Activated T-cell treated with anti-CD3 and anti-CD28 coated beads for 48 hours (primary cell): ENCODE results near the gene ADARB2.

Experiments used
- DNase-seq: peaks from one replicate; pipeline ENCODE4 v3.0.0-alpha.2; 2020; ENCODE audit warnings: low read depth

Gene ADARB2

DNA sequence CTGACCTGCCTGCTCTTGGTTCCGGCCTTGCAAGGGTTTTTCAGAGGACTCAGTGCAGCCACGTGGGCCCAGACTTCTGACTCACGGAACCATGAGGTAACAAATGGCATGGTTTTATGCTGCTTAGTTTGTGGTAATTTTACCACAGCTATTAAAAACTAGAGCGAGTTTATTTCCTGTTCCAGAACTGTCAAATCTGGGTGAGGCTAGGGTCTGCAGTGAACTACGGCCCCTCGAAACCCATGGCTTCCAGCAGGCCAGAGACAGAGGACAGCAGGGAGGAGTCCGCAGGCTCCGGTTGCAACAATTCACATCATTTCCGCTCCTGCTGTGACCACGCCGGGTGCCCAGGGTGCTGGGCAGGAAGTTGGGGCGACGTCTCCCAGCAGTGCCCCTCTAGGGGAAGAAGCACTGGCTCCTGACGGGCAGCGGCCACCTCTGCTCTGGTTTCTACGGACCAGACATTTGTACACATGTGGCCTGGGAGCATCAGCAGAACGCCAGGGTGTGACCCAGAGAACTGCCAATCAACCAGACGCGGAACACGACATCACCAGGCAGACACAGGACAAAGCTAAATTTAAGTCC, 74.8 kb downstream of the ADARB2 start:
- DNase-seq, result no peak

DNA sequence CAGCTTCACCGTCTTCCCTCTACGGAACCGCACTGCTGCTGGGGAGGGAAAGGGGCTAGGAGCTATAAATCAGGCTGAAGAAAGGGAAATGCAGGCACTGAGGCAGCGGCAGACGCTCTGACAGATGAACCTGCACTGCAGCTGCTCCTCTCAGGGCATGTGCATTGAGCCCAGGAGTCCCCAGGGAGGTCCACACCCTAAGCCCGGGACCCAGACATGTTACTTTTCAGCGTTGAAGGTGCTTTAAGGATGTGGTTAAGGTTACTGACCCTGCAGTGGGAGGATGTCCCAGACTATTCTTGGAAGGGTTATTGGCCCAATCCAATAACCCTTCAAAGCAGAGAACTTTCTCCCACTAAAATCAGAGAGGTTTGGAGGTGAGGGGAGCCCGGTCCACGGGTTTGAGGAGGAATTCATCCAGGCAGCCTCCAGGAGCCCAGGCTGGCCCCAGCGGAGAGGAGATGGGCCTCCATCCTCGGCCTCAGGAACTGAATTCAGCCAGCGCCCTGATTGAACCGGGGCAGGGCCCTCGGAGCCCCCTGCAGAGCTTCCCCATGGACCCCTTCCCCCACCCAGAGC, 75.4 kb downstream of the ADARB2 start:
- no peak for DNase-seq

GRCh38 chr10:1661416-1661815, 75.9 kb downstream of the ADARB2 start:
- no peak for DNase-seq

GRCh38 chr10:1660815-1661214, 76.5 kb downstream of the ADARB2 start:
- DNase-seq, result no peak

DNA sequence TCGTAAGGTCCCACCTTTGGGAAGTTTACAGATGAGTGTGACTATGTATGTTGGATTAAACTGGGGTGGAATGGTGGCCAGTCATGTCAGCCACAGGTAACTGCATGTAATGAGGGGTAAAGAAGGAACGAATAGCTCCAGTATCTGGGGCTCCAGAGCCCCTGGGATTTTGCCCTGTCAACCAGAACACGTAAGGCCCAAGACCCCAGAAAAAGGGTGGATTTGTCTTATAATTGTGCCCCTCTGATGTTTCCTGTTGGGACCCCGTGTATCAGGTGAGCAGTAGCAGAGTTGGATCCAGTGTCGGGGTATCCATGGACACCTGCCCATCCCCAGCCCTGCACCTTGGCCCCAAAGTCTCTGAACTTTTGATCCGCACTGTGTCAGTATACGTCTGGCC, 76.9 kb downstream of the ADARB2 start:
- DNase-seq, result no peak

DNA sequence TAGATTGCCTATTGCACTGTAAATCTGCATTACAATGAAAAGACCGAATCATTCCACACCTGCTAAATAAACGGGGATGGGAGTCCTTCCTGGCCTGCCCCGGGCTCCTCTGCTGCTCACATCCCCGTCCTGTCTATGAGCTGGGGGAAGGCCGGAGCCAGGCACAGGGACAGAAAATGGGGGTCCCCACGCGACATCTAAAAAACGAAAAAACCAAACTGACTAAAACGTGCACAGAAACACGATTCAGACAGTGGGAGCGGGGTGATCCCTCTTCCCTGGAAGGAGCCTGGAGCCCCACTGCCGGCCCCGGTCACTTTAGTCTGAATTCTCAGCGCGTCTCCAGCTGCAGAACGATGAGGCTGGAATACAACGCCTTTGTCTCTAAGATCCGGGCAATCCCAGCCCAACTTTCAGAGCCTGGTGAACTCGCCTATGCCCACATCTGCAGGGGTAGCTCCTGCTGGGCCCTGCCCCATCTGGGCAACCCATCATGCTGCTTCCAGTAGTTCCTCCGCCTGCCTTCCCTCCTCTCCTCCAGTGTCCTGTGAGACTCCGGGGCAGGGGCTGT, 78.0 kb downstream of the ADARB2 start:
- no peak for DNase-seq

GRCh38 chr10:1658658-1659057, 78.7 kb downstream of the ADARB2 start:
- no peak for DNase-seq

DNA sequence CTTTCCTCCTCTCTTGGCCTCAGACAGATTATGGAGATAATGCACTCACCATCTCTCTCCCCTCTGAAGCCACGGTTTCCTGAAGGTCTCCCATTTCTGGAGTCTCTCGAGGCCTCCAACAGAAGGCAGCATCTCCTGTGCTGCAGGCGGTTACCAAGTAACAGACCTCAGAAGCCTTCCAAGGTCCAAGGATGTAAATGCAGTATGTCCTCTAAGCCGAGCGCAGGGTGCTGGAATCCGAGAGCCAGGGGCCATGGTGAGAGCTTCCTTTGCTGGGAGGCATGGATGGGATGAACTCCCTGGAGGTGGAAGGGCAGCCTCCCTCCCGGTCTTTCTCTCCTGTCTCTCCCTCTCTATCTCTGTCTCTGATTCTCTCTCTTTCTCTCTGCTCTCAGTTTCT, 79.8 kb downstream of the ADARB2 start:
- DNase-seq, result no peak

- DNase-seq, result no peak
These were observed 82.0 kb downstream of the ADARB2 start for GRCh38 chr10:1655367-1655766.

GRCh38 chr10:1654811-1655356, 82.4 kb downstream of the ADARB2 start:
- no peak for DNase-seq

DNA sequence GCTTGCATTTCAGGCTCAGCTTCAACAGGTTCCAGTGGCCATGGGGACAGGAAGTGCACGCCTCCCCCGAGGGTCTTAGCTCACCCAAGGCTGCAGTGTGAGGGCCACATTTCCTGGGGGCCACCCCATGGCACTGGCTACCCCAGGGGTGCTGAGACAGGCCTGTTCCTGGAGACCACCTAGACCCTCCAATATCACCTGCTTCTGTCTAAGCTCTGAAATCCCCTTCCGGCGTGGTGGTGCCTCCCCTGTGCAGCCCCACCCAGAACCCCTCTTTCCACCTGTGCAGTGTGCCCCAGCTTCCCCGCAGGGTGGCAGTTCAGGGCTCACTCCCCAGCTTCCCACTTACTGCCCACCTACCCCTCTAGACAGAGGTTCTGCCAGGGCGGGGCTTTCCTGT, 83.1 kb downstream of the ADARB2 start:
- DNase-seq, result no peak

DNA sequence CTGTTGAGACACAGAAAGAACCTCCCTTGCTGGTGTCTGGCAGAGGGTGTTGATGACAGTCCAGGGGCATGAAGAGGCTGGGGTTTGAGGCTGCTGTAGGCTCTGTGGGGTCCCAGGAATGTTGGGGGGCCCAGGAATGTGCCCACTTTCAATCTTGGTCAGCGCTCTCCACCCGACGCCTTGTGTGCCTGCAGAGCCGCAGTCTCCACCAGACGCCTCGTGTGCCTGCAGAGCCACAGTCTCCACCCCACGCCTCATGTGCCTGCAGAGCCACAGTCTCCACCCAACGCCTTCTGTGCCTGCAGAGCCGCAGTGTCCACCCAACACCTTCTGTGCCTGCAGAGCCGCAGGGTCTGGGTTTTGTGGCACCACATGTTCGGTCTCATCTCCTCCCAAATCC, 84.0 kb downstream of the ADARB2 start:
- DNase-seq, result no peak

DNA sequence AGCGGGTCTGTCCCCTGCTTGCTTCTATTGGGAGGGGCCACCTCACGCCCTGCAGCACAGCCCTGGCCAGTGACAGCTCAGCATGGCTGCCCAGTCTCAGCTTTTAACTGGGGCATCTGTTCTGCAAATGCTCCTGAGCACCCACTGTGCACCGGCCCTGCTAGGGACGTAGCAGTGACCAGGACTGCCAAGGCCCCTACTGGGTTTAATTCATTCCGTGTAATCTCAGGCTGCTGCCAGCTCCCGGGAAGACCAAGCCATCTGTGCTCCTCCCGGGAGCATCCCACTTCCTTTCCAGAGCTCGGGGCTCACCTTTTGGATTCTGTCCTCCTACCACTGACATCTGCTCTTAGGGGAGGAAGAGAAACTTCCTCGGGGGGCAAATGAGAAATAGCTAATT, 85.2 kb downstream of the ADARB2 start:
- DNase-seq, result no peak

GRCh38 chr10:1651270-1651966, 85.9 kb downstream of the ADARB2 start:
- no peak for DNase-seq

GRCh38 chr10:1650542-1651269, 86.6 kb downstream of the ADARB2 start:
- DNase-seq, result no peak

DNA sequence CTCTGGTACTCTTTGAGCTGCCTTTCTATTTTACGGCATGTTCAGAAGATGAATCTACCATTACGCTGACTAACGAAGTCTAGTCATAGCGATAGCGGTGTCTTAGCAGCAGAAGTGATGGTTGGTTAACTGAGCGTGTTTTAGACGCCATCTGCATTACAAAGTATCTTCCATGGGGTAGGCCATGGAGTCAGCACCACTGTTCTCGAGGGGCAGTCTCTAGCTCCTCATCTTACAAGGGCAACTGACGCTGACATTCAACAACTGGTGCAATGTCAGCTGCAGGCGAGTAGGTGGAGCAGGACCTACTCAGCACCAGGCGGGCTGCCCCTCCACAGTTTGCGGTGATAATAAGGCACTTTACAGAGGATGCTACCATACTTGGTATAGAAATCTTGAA, 88.7 kb downstream of the ADARB2 start:
- DNase-seq, result no peak

DNA sequence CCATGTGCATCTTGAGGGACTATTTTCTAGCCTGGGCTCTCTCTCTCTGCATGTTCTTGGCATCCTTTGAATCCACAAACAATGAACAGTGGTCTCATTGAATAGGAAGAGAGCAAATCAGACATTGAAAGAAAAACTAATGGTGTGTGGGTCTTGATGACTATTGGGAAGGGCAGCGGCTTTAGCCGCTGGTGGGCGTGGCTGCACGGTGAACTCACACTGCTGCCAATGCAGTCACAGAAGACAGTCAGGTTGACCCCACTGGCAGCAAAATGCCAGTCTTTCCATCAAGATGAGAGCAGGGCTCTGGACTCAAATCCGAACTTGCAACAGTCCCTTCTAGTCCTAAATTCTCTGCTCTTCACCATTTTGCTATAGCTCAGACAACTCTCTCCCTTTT, 91.0 kb downstream of the ADARB2 start:
- DNase-seq, result no peak

DNA sequence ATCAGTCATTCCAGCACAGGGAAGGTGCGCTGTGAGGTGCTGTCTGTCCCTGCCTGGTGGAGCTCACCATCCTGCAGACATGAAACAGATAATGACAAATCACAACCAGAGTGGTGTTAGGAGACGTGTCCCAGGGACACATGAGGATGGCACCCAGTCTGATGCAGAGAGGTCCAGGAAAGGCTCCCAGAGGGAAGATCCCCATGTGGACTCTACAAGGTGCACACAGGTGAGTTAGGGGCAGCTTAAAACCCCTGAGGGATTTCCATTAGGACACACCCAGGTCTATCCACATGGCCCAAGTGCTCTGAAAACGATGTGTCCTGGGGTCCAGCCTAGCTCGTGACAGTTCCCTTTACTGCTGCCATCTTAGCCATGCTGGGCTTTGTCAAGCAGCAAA, 91.4 kb downstream of the ADARB2 start:
- DNase-seq, result no peak

- no peak for DNase-seq
These were observed 93.1 kb downstream of the ADARB2 start for GRCh38 chr10:1644191-1644711.

DNA sequence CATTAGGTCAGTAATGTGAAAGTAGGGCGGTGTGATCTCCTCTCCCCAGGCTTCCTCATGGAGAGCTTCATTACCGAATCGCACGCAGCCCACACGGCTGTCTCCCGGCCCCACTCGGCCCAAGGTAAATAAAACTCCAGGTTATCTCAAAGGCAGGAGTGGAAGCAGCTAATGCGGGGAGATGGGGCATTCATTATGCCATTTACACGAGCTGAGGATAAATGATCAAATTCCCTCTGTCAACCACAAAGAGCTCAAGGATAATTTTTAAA, 93.5 kb downstream of the ADARB2 start:
- no peak for DNase-seq

GRCh38 chr10:1643161-1643907, 94.0 kb downstream of the ADARB2 start:
- peak; percentile 3 for DNase-seq
